GM21447 (cell line): ENCODE measurements around the gene WDFY2.

Experiments used
- ATAC-seq: cut with Tn5 transposase; IDR thresholded peaks from one replicate; pipeline ENCODE4 v1.9.1; 2021; ENCODE audit not compliant: unreplicated experiment

WDFY2 gene

GRCh38 chr13:51783428-51784094 lies 199.3 kb downstream of the WDFY2 start:
- ATAC-seq: no peak

DNA sequence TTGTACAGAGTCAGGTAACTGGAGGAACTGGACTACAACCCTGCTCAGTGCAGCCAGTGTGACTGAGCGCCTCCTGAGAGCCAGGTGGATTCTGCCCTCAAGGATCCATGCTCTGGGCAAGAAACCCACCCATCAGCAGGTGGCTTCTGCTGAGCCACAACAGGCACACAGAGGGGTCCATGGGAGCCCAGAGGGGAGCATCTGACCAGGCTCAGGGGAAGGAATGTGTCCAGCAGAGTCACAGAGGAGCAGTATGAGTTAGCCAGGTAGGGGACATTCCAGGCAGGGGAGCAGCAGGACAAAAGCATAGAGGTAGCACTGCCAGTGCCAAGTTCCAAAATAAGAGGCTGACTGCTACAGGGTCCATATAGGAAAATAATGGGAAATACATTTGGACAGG lies 199.8 kb downstream of the WDFY2 start:
- ATAC-seq: no peak

DNA sequence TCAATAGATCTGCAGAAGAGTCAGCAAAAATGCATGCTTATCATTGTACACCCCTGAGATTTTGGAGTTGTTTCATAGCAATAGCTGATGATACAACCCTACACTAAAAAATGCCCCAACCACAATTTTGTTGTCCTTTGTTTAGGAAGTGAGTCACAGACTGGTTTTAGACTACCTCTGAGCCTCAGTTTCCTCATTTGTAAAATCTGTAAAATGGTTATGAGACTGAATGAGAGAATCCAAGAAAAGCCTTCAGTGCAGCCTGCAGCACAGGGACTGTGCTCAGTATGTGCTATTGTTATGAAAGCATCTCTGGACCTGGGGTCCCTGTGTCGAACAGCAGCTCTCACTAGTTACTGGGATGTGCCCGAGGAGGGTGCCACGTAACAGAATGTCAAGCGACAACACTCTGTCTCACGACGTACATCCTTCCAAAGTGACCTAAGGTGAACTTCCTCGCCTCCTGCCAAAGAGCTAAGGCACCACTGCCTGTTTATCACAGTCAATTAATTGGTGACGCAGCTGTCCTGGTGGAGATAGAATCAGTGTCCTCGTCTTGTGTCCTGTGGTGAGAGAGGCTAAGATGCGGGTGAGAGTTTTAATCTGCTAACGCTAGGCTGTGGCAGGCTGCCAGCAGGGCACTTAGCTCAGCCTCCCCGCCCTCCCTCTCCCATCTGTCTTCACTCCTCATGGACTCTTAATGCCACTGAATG lies 201.6 kb downstream of the WDFY2 start:
- ATAC-seq: no peak

- ATAC-seq: no peak
Observed at GRCh38 chr13:51786425-51787265, 202.4 kb downstream of the WDFY2 start.

DNA sequence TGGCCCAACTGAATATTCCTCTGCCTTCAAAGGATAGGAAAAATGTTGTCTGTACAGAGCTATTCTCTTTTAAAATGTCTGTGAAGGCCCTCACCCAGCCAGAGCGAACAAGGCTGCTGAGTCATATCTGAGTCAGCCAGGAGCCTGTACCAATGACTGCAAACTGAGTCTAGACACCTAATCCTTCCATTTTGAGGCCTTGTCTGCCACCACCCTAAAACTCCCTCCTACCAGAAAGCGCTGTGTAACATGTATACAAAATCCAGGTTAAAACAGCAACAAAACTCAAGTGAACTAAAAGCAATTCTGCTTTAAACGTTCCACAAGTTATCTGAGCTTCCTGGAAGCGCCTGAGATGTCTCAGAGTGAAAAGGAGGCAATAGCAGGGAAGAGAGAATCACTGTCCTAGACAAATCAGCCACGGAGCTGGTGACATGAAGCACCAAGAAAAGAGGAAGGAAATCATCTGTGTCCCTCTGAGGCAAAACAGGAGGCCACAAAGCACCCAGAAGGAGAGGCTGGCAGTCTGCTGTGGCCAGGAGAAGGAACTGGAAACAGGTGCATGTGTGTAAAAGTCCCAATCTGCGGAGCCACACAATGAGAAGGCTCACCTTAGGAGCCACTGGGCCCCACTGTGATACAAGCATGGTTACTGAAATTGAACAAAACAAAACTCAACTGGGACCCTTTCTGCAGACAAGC lies 209.5 kb downstream of the WDFY2 start:
- ATAC-seq: peak; percentile 80

DNA sequence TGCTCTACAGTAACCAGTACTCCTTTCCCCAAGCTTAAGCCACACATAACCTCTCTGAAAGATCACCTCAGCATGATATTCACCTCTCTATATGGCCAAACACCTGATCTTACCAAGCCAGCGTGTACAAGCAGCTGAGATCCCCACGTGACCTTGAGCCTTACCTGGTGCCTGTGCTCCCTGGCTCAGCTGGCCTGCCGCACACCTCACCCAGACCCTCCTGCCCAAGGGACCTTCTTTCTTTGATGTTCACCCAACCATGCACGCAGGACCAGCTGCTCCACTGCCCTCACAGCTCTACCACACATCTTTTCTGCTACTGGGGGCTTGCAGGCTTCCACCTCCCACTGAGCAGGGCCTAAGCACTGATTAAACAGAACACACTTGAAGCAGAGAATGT lies 210.7 kb downstream of the WDFY2 start:
- no peak for ATAC-seq

- no peak for ATAC-seq
Observed at GRCh38 chr13:51795419-51795818, 211.2 kb downstream of the WDFY2 start.

DNA sequence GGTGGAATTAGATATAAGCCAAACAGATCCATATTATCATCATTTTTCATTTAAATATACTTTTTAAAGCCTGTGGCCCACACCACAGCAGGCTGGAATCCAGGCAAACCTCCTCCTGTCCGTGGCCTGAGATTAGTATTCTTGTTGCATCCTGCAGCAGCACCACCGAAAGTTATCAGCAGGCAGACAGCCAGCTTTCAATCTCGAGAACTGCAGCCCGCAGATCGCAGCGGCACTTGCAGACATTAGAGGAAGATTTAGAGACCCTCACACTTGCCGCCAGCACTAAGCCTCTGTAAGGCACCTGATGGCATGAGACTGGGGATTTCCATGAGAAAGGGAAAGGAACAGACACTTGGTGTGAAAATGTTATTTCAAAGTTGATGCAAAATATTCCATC lies 212.3 kb downstream of the WDFY2 start:
- ATAC-seq: no peak

GRCh38 chr13:51797664-51798488 lies 213.6 kb downstream of the WDFY2 start:
- ATAC-seq: peak; percentile 42

GRCh38 chr13:51799261-51799660 lies 215.0 kb downstream of the WDFY2 start:
- no peak for ATAC-seq

DNA sequence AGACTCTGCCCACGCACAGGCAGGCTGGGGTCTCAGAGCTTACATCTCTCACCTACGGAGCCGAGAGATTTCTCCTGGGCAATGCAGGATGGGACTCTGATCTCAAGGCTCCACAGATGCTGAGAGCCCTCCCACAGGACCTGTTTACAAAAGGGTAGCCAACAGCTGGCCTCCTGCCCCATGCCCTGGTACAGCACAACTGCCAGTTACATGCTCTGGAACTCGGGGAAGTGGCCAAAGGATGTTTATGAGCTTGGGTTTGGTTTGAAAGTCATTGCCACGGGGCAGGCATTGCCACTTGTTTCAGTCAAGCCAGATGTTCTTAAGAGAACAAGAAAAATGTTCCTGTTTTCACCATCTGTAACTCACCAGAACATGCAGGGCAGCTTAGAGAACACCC lies 216.2 kb downstream of the WDFY2 start:
- no peak for ATAC-seq

GRCh38 chr13:51801631-51802099 lies 217.4 kb downstream of the WDFY2 start:
- ATAC-seq: no peak

GRCh38 chr13:51802631-51803418 lies 218.6 kb downstream of the WDFY2 start:
- ATAC-seq: peak; percentile 1

DNA sequence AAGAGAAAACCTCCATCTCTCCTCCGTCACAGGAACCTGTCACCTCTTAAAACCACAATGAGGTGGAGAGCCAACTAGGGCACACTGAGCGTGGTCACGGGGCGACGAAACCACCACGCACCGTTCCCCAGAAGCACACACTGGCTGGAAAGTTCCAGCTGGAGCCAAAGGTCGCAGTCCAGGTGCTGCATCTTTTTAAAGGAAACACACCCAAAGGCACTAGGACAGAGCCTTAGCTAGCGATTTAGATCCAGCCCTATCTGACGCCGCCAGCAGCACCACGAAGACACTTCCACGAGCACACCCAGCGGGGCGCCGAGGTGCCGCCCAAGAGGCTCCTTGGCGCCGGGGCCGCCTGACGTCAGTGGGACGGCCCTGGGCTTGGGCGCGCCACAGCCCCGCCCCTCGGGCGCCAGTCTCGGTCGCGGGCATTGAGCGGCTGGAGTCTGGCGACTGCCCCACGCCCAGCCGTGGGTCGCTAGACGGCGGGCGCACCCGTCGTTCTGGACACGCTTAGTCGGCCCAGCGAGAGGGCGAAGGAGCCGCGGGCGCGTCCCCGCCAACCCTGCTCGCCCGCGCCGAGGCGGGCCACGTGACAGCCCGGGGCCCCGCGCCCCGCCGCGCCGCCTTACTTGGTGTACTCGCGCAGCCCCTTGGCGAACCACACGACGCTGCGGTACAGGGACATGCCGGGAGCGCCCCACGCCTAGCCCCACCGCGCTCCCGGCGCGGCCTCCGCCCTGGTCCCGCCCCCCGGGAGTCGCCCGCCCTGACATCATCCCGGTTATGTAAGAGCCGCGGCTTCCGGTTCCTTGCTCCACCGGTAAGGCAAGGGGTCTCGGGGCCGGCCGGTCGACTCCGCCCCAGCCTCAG lies 219.4 kb downstream of the WDFY2 start, which contains the start of gene DHRS12:
TSS of gene DHRS12 (minus strand) at position 742 of the 873 bp plus-strand sequence. CDS start 4,504 bp downstream, outside the sequence.
- peak; percentile 82 for ATAC-seq

- no peak for ATAC-seq
Observed at GRCh38 chr13:51804295-51805172, 220.3 kb downstream of the WDFY2 start.

- no peak for ATAC-seq
Observed at GRCh38 chr13:51805313-51805712, 221.1 kb downstream of the WDFY2 start.

DNA sequence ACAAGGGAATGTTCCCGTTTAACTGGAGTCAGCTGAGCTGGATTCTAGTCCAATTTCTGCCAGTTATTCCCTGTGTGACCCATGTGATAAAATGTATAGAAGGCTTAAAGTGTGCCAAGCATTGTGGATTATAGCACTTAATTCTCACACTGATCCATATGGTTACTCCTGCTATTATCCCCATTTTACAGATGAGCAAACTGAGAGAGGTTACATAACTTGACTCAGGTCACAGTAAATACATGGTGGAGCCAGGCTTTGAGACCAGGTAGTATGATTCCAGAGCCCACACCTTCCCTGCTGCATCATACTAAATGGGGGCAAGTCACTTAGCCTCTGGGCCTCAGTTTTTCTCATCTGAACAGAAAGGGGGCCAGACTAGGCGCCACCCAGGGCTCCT lies 221.7 kb downstream of the WDFY2 start:
- no peak for ATAC-seq
